Non-pigmented ciliary epithelial cell (primary cell): ENCODE results near the gene MYOD1.

Experiments used
- DNase-seq: peaks from one replicate; pipeline ENCODE4 v3.0.0-alpha.2; 2010; ENCODE audit warnings: low read depth

MYOD1 gene

DNA sequence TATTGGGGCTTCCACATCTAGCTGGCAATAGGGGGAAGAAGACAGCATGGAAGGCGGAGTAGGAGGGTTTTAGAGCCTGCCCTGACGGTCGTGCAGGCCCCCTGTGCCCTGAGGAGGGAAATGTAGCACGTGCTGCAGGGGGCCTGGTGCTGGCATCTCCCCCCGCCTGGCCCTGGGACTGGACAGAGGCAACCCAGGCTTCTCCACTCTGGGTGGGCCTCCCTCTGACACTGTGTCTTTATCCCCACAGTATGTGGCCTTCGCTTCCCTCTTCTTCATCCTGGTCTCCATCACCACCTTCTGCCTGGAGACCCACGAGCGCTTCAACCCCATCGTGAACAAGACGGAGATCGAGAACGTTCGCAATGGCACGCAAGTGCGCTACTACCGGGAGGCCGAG lies 52.0 kb downstream of the MYOD1 start:
- no peak for DNase-seq
